HepG2 (cell line): ENCODE results near the gene RGN. TPM values are rescaled to one million over a fixed set of nuclear protein-coding genes. Genes with fewer than 3 reads are reported as not detected.

Source experiments
- FOSL1 ChIP-seq: sonication (generic); formaldehyde crosslinking; IDR thresholded peaks from 2 replicates; pipeline ENCODE4 v1.9.0; 2021; ENCODE audit warnings: missing genetic modification reagents, borderline replicate concordance
- FOSL2 ChIP-seq: sonication (generic); formaldehyde crosslinking; IDR thresholded peaks from 2 replicates; pipeline ENCODE4 v1.4.0; 2020; ENCODE audit warnings: missing genetic modification reagents
- GABPB1 ChIP-seq: IDR thresholded peaks from 2 replicates; pipeline ENCODE4 v1.6.1; 2016; ENCODE audit warnings: mild to moderate bottlenecking, missing genetic modification reagents, moderate library complexity, missing compliant biosample characterization
- GMEB1 ChIP-seq: sonication (generic); formaldehyde crosslinking; IDR thresholded peaks from 2 replicates; pipeline ENCODE4 v1.5.1; 2020; ENCODE audit warnings: missing genetic modification reagents, mild to moderate bottlenecking, borderline replicate concordance
- ZBTB8A ChIP-seq: sonication (generic); formaldehyde crosslinking; IDR thresholded peaks from 2 replicates; pipeline ENCODE4 v1.4.0; 2020; ENCODE audit warnings: mild to moderate bottlenecking, low read depth, missing genetic modification reagents, borderline replicate concordance
- ZNF552 ChIP-seq: sonication (generic); formaldehyde crosslinking; IDR thresholded peaks from 2 replicates; pipeline ENCODE4 v1.9.0; 2022; ENCODE audit warnings: missing genetic modification reagents, mild to moderate bottlenecking, borderline replicate concordance
- polyA plus RNA-seq, 8 experiments: library from polyadenylated mRNA; depleted of rRNA in 3 of 8; stranded (reverse) in 7 of 8; unstranded in 1 of 8; fragments of >200 nt; fragmentation: Illumina TruSeq in 4 of 8; extraction: Trizol in 4 of 8; gene quantifications; 2 replicates each; pipeline versions ENCODE4 v1.2.1 to v1.2.3, GENCODE V29; 2011 to 2016; ENCODE audit warnings: low read depth in 4 of 8, missing spikeins in 1 of 8, mixed read lengths in 1 of 8; ENCODE audit not compliant: insufficient read depth in 1 of 8
- total RNA-seq, 5 experiments: library from RNA; depleted of rRNA; stranded (reverse); fragments of >200 nt; fragmentation: Illumina TruSeq; extraction: Trizol; gene quantifications; 2 replicates each; pipeline ENCODE4 v1.2.3, GENCODE V29; 2016; ENCODE audit warnings: low read depth in 1 of 5
- TF ChIP-seq, protein P1 (sequence below): sonication (generic); formaldehyde crosslinking; IDR thresholded peaks from 2 replicates; pipeline ENCODE4 v1.4.0; 2020; ENCODE audit warnings: missing genetic modification reagents, borderline replicate concordance
- TF ChIP-seq, protein P2 (sequence below): sonication (generic); formaldehyde crosslinking; IDR thresholded peaks from 2 replicates; pipeline ENCODE4 v1.4.0; 2020; ENCODE audit warnings: missing genetic modification reagents, borderline replicate concordance

The RGN gene
- total and polyA plus RNA-seq, 2 of the 13 experiments (the other 11 are each of a cell fraction or from before 2014, with no cell fraction given), result 19.6 to 74.4 TPM

DNA sequence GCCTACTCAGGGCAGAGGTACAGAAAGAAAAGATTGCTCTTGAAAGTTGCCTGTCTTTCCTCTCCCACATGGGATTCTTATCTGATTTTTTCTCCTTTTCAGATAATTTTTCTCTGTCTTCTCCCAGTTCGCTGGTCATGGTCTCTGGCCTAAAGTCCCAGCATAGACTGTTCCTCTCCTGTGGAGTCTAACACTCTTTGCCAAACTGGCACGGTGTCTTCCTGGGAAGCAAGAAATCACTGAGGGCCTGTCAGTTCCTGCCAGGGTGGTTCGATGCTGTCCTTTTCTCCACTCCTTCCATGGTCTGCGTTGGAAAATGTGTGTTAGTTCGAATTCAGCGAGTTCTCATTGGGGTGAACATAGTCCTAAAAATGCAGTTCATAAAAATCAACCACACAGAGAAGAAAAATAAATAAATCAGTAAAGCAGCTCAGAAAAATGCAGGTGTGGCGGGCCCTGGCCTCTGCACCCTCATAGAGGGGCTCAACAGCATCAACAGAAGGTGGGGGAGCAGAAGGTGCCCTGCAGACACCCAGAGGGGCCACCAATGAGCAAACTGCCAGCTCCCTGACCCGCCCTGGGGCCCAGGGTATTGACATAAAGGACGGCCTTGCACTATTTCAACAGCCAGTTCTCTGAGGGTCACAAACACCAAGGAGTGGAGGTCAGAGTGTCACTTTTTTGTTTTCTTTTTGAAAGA, 2.1 kb downstream of the RGN start (continued):
- TF ChIP-seq FOSL2, result peak; percentile 75
- no peak for TF ChIP-seq ZNF552
- TF ChIP-seq, protein P1, sequence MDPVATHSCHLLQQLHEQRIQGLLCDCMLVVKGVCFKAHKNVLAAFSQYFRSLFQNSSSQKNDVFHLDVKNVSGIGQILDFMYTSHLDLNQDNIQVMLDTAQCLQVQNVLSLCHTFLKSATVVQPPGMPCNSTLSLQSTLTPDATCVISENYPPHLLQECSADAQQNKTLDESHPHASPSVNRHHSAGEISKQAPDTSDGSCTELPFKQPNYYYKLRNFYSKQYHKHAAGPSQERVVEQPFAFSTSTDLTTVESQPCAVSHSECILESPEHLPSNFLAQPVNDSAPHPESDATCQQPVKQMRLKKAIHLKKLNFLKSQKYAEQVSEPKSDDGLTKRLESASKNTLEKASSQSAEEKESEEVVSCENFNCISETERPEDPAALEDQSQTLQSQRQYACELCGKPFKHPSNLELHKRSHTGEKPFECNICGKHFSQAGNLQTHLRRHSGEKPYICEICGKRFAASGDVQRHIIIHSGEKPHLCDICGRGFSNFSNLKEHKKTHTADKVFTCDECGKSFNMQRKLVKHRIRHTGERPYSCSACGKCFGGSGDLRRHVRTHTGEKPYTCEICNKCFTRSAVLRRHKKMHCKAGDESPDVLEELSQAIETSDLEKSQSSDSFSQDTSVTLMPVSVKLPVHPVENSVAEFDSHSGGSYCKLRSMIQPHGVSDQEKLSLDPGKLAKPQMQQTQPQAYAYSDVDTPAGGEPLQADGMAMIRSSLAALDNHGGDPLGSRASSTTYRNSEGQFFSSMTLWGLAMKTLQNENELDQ (CRISPR knock-in tag), result no peak
- TF ChIP-seq, protein P2, sequence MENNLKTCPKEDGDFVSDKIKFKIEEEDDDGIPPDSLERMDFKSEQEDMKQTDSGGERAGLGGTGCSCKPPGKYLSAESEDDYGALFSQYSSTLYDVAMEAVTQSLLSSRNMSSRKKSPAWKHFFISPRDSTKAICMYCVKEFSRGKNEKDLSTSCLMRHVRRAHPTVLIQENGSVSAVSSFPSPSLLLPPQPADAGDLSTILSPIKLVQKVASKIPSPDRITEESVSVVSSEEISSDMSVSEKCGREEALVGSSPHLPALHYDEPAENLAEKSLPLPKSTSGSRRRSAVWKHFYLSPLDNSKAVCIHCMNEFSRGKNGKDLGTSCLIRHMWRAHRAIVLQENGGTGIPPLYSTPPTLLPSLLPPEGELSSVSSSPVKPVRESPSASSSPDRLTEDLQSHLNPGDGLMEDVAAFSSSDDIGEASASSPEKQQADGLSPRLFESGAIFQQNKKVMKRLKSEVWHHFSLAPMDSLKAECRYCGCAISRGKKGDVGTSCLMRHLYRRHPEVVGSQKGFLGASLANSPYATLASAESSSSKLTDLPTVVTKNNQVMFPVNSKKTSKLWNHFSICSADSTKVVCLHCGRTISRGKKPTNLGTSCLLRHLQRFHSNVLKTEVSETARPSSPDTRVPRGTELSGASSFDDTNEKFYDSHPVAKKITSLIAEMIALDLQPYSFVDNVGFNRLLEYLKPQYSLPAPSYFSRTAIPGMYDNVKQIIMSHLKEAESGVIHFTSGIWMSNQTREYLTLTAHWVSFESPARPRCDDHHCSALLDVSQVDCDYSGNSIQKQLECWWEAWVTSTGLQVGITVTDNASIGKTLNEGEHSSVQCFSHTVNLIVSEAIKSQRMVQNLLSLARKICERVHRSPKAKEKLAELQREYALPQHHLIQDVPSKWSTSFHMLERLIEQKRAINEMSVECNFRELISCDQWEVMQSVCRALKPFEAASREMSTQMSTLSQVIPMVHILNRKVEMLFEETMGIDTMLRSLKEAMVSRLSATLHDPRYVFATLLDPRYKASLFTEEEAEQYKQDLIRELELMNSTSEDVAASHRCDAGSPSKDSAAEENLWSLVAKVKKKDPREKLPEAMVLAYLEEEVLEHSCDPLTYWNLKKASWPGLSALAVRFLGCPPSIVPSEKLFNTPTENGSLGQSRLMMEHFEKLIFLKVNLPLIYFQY (CRISPR knock-in tag), result 0 out of 2 replicates have a peak, but pooled peaks have one; percentile 74
- no peak for TF ChIP-seq ZBTB8A (CRISPR knock-in tag)
- peak; percentile 34; the same call in 1 of the 2 replicates for TF ChIP-seq GMEB1 (CRISPR knock-in tag)
- no peak for TF ChIP-seq FOSL1 (CRISPR knock-in tag)
- TF ChIP-seq GABPB1, result peak; percentile 31
